ENCODE results near the gene PYGB.
A peak's percentile ranks its signal among the peaks of the same experiment; 100 is the strongest.

The PYGB gene

GRCh38 chr20:25278636-25279361 is 30.9 kb downstream of the PYGB start:
- no peak overlapping the region for H3K4me3 ChIP-seq (ENCODE audit: low read depth, low read length)
- no peak for DNase-seq (ENCODE audit: low read depth, low spot score)
- in situ Hi-C loops (cut with HindIII; ENCODE audit: low sequenced_read_pairs), result no loop called here
- TF ChIP-seq CTCF (IDR thresholded peaks at IDR 0.05; ENCODE audit: low read depth, low read length), result no peak

- peak; percentile 36 for DNase-seq (ENCODE audit: low read depth, low spot score)
- in situ Hi-C loops (cut with HindIII; ENCODE audit: low sequenced_read_pairs), result no loop called here
- no peak overlapping the region for H3K4me3 ChIP-seq (ENCODE audit: low read depth, low read length)
- no peak for TF ChIP-seq CTCF (IDR thresholded peaks at IDR 0.05; ENCODE audit: low read depth, low read length)
Measured at GRCh38 chr20:25279403-25279802, 31.5 kb downstream of the PYGB start.

- no peak for DNase-seq (ENCODE audit: low read depth, low spot score)
- in situ Hi-C loops (cut with HindIII; ENCODE audit: low sequenced_read_pairs), result no loop called here
- TF ChIP-seq CTCF (IDR thresholded peaks at IDR 0.05; ENCODE audit: low read depth, low read length), result no peak
- H3K4me3 ChIP-seq (ENCODE audit: low read depth, low read length), result no peak overlapping the region
Measured at GRCh38 chr20:25280051-25280573, 32.2 kb downstream of the PYGB start.

- DNase-seq (ENCODE audit: low read depth, low spot score), result no peak
- no peak overlapping the region for H3K4me3 ChIP-seq (ENCODE audit: low read depth, low read length)
- TF ChIP-seq CTCF (IDR thresholded peaks at IDR 0.05; ENCODE audit: low read depth, low read length), result no peak
- in situ Hi-C loops (cut with HindIII; ENCODE audit: low sequenced_read_pairs), result no loop called here
Measured at GRCh38 chr20:25280574-25281535, 33.0 kb downstream of the PYGB start.

- H3K4me3 ChIP-seq (ENCODE audit: low read depth, low read length), result no peak overlapping the region
- DNase-seq (ENCODE audit: low read depth, low spot score), result no peak
- in situ Hi-C loops (cut with HindIII; ENCODE audit: low sequenced_read_pairs), result no loop called here
- TF ChIP-seq CTCF (IDR thresholded peaks at IDR 0.05; ENCODE audit: low read depth, low read length), result no peak
Measured at GRCh38 chr20:25281541-25281991, 33.7 kb downstream of the PYGB start.

GRCh38 chr20:25282034-25282781 is 34.3 kb downstream of the PYGB start:
- DNase-seq (ENCODE audit: low read depth, low spot score), result no peak
- in situ Hi-C loops (cut with HindIII; ENCODE audit: low sequenced_read_pairs), result no loop called here
- TF ChIP-seq CTCF (IDR thresholded peaks at IDR 0.05; ENCODE audit: low read depth, low read length), result no peak
- H3K4me3 ChIP-seq (ENCODE audit: low read depth, low read length), result no peak overlapping the region

Data from astrocyte of the spinal cord (primary cell).